Mesendoderm (in vitro differentiated cells): ENCODE results near the gene LRWD1.
"Not testable (repeated sequence)": the region's sequence is repeated elsewhere in the genome, so short reads cannot be mapped to it uniquely, and the experiment has no call there.

Experiments used
- DNase-seq: peaks from one replicate; pipeline ENCODE4 v3.0.0; 2013
- H2AK5ac ChIP-seq: 2 replicates; pipeline ENCODE4 v1.6.1; 2013; ENCODE audit warnings: low read length, inconsistent platforms
- H2BK120ac ChIP-seq: 2 replicates; pipeline ENCODE4 v1.6.1; 2013; ENCODE audit warnings: low read depth, mild to moderate bottlenecking, low read length, moderate library complexity, mixed read lengths
- H2BK15ac ChIP-seq: replicated peaks from 2 replicates; pipeline ENCODE4 v1.6.1; 2013; ENCODE audit warnings: low read depth, mild to moderate bottlenecking, moderate library complexity
- H2BK5ac ChIP-seq: 2 replicates; pipeline ENCODE4 v1.6.1; 2013; ENCODE audit warnings: low read length, inconsistent platforms
- H3K18ac ChIP-seq: 2 replicates; pipeline ENCODE4 v1.6.1; 2013; ENCODE audit warnings: mild to moderate bottlenecking, low read length, mixed read lengths
- H3K23ac ChIP-seq: one replicate; pipeline ENCODE4 v1.6.1; 2013; ENCODE audit warnings: low read length
- H3K27ac ChIP-seq: 2 replicates; pipeline ENCODE4 v1.5.1; 2013; ENCODE audit warnings: low read depth, mild to moderate bottlenecking, inconsistent platforms, low read length, moderate library complexity
- H3K27me3 ChIP-seq: 2 replicates; pipeline ENCODE4 v1.6.1; 2013; ENCODE audit warnings: low read length, control low read depth, mild to moderate bottlenecking, inconsistent platforms; ENCODE audit not compliant: insufficient read depth, poor library complexity
- H3K36me3 ChIP-seq: 2 replicates; pipeline ENCODE4 v1.6.1; 2013; ENCODE audit warnings: low read length, inconsistent platforms; ENCODE audit not compliant: control insufficient read depth, insufficient read depth
- H3K4ac ChIP-seq: one replicate; pipeline ENCODE4 v1.6.1; 2013; ENCODE audit warnings: low read depth, mild to moderate bottlenecking, low read length, moderate library complexity
- H3K4me1 ChIP-seq: 2 replicates; pipeline ENCODE4 v1.6.1; 2013; ENCODE audit warnings: low read depth, low read length, inconsistent platforms; ENCODE audit not compliant: control insufficient read depth
- H3K4me2 ChIP-seq: 2 replicates; pipeline ENCODE4 v1.6.1; 2013; ENCODE audit warnings: low read length
- H3K4me3 ChIP-seq: 2 replicates; pipeline ENCODE4 v1.5.1; 2013; ENCODE audit warnings: mild to moderate bottlenecking, low read length
- H3K56ac ChIP-seq: one replicate; pipeline ENCODE4 v1.6.1; 2013; ENCODE audit warnings: low read length
- H3K79me1 ChIP-seq: 2 replicates; pipeline ENCODE4 v1.6.1; 2013; ENCODE audit warnings: low read length, inconsistent platforms
- H3K79me2 ChIP-seq: 2 replicates; pipeline ENCODE4 v1.6.1; 2013; ENCODE audit warnings: mild to moderate bottlenecking, low read length; ENCODE audit not compliant: control insufficient read depth, insufficient read depth
- H3K9ac ChIP-seq: 2 replicates; pipeline ENCODE4 v1.6.1; 2013; ENCODE audit warnings: low read length, inconsistent platforms
- H4K5ac ChIP-seq: one replicate; pipeline ENCODE4 v1.6.1; 2013; ENCODE audit warnings: low read length
- H4K8ac ChIP-seq: one replicate; pipeline ENCODE4 v1.6.1; 2013; ENCODE audit warnings: low read depth, mild to moderate bottlenecking, control low read depth, low read length, moderate library complexity
- WGBS: extraction: QIAGEN DNeasy Blood & Tissue Kit; methylation state at CpG from one replicate; pipeline ENCODE4 v1.1.7; 2013; ENCODE audit warnings: low lambda C conversion rate, missing lambda C conversion rate; ENCODE audit not compliant: insufficient coverage; ENCODE audit errors: extremely low coverage; 5-methylcytosine and 5-hydroxymethylcytosine counted together

Gene LRWD1

GRCh38 chr7:102452451-102452850 is 12.3 kb upstream of the LRWD1 start:
- WGBS: no CpG with 5 or more reads among the region's 6 CpGs

GRCh38 chr7:102453319-102453718 is 11.5 kb upstream of the LRWD1 start:
- WGBS: no CpG with 5 or more reads among the region's 7 CpGs
- H3K79me2 ChIP-seq: no peaks in the 10 kb centered on the region
- no peak overlapping the region for H3K27ac ChIP-seq
- H3K4me1 ChIP-seq: no peaks in the 10 kb centered on the region
- H3K23ac ChIP-seq: no peak overlapping the region
- no peak overlapping the region for H2AK5ac ChIP-seq
- DNase-seq: no peak
- H3K79me1 ChIP-seq: no peaks in the 10 kb centered on the region
- H3K56ac ChIP-seq: no peak overlapping the region
- H2BK5ac ChIP-seq: no peak overlapping the region
- no peak overlapping the region for H3K4ac ChIP-seq
- H4K5ac ChIP-seq: no peak overlapping the region
- H2BK120ac ChIP-seq: no peak overlapping the region
- H3K4me3 ChIP-seq: no peak overlapping the region
- H3K18ac ChIP-seq: no peak overlapping the region
- H3K4me2 ChIP-seq: no peak overlapping the region
- no peak overlapping the region for H4K8ac ChIP-seq
- no peak overlapping the region for H2BK15ac ChIP-seq
- H3K27me3 ChIP-seq: no peaks in the 10 kb centered on the region
- H3K36me3 ChIP-seq: peaks cover 2% of the 10 kb centered on the region
- no peak overlapping the region for H3K9ac ChIP-seq

More at GRCh38 chr7:102452451-102452850, 12.3 kb upstream of the LRWD1 start:
- Histone ChIP-seq H3K79me1 (no peaks in the 10 kb centered on the region), H4K5ac (no peak overlapping the region), H3K56ac (no peak overlapping the region), H3K4ac (no peak overlapping the region), H3K27ac (no peak overlapping the region), H2BK5ac (no peak overlapping the region), H3K9ac (no peak overlapping the region), H3K79me2 (no peaks in the 10 kb centered on the region), H3K4me1 (no peaks in the 10 kb centered on the region), H3K4me3 (no peak overlapping the region), H4K8ac (no peak overlapping the region), H3K18ac (no peak overlapping the region), H3K36me3 (peaks cover 2% of the 10 kb centered on the region), H2BK120ac (no peak overlapping the region), H3K4me2 (no peak overlapping the region), H3K23ac (no peak overlapping the region), H2AK5ac (no peak overlapping the region), H2BK15ac (no peak overlapping the region), H3K27me3 (no peaks in the 10 kb centered on the region)
- no peak for DNase-seq

DNA sequence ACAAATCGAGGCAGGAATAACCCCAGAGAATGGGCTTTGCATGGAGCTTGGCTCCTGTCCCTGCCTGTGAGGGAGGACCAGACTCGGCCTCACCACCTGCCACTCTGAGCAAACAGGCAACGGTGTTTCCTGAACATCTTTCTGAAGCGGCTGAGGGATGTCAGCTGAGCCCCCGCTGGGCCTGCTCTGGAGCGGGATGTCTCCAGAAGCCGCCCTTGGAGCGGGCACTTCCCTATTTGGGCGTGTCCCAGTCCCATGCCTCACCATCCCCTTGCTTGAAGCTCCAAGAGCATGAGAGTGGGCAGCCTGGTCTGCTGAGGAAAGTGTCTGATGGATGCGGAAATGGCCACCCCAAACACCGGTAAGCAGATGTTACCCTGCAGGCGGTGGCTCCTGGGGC is 10.3 kb upstream of the LRWD1 start:
- Histone ChIP-seq H4K8ac (no peak overlapping the region), H3K23ac (no peak overlapping the region), H3K27me3 (no peaks in the 10 kb centered on the region), H3K27ac (no peak overlapping the region), H3K4me2 (no peak overlapping the region), H3K79me1 (no peaks in the 10 kb centered on the region), H3K9ac (no peak overlapping the region), H3K56ac (no peak overlapping the region), H3K4me3 (no peak overlapping the region), H3K4me1 (no peaks in the 10 kb centered on the region), H3K4ac (no peak overlapping the region), H3K36me3 (peaks cover 5% of the 10 kb centered on the region), H3K79me2 (no peaks in the 10 kb centered on the region), H2BK5ac (no peak overlapping the region), H4K5ac (no peak overlapping the region), H2BK120ac (no peak overlapping the region), H3K18ac (no peak overlapping the region), H2BK15ac (no peak overlapping the region), H2AK5ac (no peak overlapping the region)
- DNase-seq: no peak
- WGBS: no CpG with 5 or more reads among the region's 12 CpGs

- not testable (repeated sequence) for H2BK120ac ChIP-seq, H3K56ac ChIP-seq, H2BK5ac ChIP-seq, H2BK15ac ChIP-seq, H3K4me3 ChIP-seq, H3K36me3 ChIP-seq, H3K4me1 ChIP-seq, H3K23ac ChIP-seq, DNase-seq, H4K5ac ChIP-seq, H4K8ac ChIP-seq, H3K18ac ChIP-seq, H3K79me1 ChIP-seq, H2AK5ac ChIP-seq, H3K27me3 ChIP-seq, H3K4me2 ChIP-seq, H3K79me2 ChIP-seq, H3K4ac ChIP-seq, H3K9ac ChIP-seq, H3K27ac ChIP-seq
- WGBS: no CpG with 5 or more reads among the region's 10 CpGs
Measured at GRCh38 chr7:102454932-102455331, 9.9 kb upstream of the LRWD1 start.

- H3K9ac ChIP-seq: no peak overlapping the region
- no peak overlapping the region for H3K4me2 ChIP-seq
- H3K18ac ChIP-seq: no peak overlapping the region
- no peak overlapping the region for H2AK5ac ChIP-seq
- H2BK15ac ChIP-seq: no peak overlapping the region
- no peak overlapping the region for H3K56ac ChIP-seq
- no peaks in the 10 kb centered on the region for H3K4me1 ChIP-seq
- no peaks in the 10 kb centered on the region for H3K27me3 ChIP-seq
- H3K27ac ChIP-seq: no peak overlapping the region
- no peak overlapping the region for H4K8ac ChIP-seq
- peaks cover 5% of the 10 kb centered on the region for H3K36me3 ChIP-seq
- no peak overlapping the region for H2BK5ac ChIP-seq
- H2BK120ac ChIP-seq: no peak overlapping the region
- H3K4ac ChIP-seq: no peak overlapping the region
- DNase-seq: no peak
- H4K5ac ChIP-seq: no peak overlapping the region
- H3K4me3 ChIP-seq: no peak overlapping the region
- no peak overlapping the region for H3K23ac ChIP-seq
- WGBS: no CpG with 5 or more reads among the region's 11 CpGs
- H3K79me2 ChIP-seq: no peaks in the 10 kb centered on the region
- H3K79me1 ChIP-seq: no peaks in the 10 kb centered on the region
Measured at GRCh38 chr7:102455596-102455995, 9.2 kb upstream of the LRWD1 start.

DNA sequence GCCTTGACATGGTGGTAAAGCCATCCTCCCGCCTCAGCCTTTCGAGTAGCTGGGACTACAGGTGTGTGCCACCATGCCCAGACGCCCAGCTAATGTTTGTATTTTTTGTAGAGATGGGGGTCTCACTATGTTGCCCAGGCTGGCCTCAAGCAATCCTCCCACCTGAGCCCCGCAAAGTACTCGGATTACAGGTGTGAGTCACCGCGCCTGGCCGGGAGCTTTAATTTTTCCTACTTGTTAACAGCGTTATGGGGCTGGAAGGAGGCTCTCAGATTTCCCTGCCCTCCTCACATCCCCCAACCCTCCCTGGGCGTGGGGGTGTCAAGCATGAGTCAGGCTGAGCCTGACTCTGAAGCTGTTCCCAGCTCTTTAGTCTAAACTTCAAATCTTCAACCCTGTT is 8.5 kb upstream of the LRWD1 start:
- no peak overlapping the region for H2BK15ac ChIP-seq
- peak; percentile 28 for DNase-seq
- no peak overlapping the region for H3K9ac ChIP-seq
- no peak overlapping the region for H3K23ac ChIP-seq
- H2AK5ac ChIP-seq: no peak overlapping the region
- no peak overlapping the region for H3K56ac ChIP-seq
- H3K27ac ChIP-seq: no peak overlapping the region
- H3K79me1 ChIP-seq: no peaks in the 10 kb centered on the region
- no peaks in the 10 kb centered on the region for H3K4me1 ChIP-seq
- no peak overlapping the region for H4K8ac ChIP-seq
- H3K4me2 ChIP-seq: no peak overlapping the region
- H3K4ac ChIP-seq: no peak overlapping the region
- H2BK5ac ChIP-seq: no peak overlapping the region
- no CpG with 5 or more reads among the region's 10 CpGs for WGBS
- H3K36me3 ChIP-seq: peaks cover 5% of the 10 kb centered on the region
- H4K5ac ChIP-seq: no peak overlapping the region
- H3K18ac ChIP-seq: no peak overlapping the region
- H3K27me3 ChIP-seq: no peaks in the 10 kb centered on the region
- no peaks in the 10 kb centered on the region for H3K79me2 ChIP-seq
- H2BK120ac ChIP-seq: no peak overlapping the region
- no peak overlapping the region for H3K4me3 ChIP-seq
